ENCODE results near the gene PSMD11. TPM values are rescaled to one million over a fixed set of nuclear protein-coding genes. Genes with fewer than 3 reads are reported as not detected.

PSMD11 gene
- total and polyA plus RNA-seq, 2 of the 13 experiments (the other 11 are each of a cell fraction or from before 2014, with no cell fraction given): 69.8 to 152 TPM

- TF ChIP-seq SOX13 (IDR thresholded peaks at IDR 0.05): no peak
- peak in 1 of 2 experiments; percentile 34; a peak in 1 of 4 replicates for TF ChIP-seq SOX13 (CRISPR knock-in tag; conservative IDR thresholded peaks at IDR 0.05 in 1 of 2, IDR thresholded peaks at IDR 0.05 in 1 of 2)
- peak; percentile 62 for TF ChIP-seq CREB1 (IDR thresholded peaks at IDR 0.05)
- TF ChIP-seq CREB1 (CRISPR knock-in tag; IDR thresholded peaks at IDR 0.05): peak; percentile 91
- peak; percentile 15; the same call in 1 of the 2 replicates for TF ChIP-seq CSRNP1 (CRISPR knock-in tag; IDR thresholded peaks at IDR 0.05)
- TF ChIP-seq, protein P1, sequence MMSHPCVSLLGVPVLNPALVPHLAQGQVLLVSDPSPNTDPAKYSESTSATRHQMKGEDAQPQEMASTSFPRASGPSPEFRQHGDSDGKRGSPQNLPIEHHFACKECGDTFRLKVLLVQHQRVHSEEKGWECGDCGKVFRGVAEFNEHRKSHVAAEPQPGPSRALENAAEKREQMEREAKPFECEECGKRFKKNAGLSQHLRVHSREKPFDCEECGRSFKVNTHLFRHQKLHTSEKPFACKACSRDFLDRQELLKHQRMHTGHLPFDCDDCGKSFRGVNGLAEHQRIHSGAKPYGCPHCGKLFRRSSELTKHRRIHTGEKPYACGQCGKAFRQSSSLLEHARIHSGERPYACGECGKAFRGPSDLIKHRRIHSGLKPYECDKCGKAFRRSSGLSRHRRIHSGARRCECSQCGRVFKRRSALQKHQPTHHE (CRISPR knock-in tag; IDR thresholded peaks at IDR 0.05; ENCODE audit: borderline replicate concordance): peak; percentile 73; the same call in 1 of the 2 replicates
- 0 out of 2 replicates have a peak, but pooled peaks have one; percentile 35 for TF ChIP-seq SP140L (CRISPR knock-in tag; IDR thresholded peaks at IDR 0.05; ENCODE audit: borderline replicate concordance)
- peak; percentile 36 for TF ChIP-seq JARID2 (CRISPR knock-in tag; IDR thresholded peaks at IDR 0.05; ENCODE audit: insufficient replicate concordance)
- no peak for TF ChIP-seq GZF1 (CRISPR knock-in tag; IDR thresholded peaks at IDR 0.05)
- TF ChIP-seq, protein P2, sequence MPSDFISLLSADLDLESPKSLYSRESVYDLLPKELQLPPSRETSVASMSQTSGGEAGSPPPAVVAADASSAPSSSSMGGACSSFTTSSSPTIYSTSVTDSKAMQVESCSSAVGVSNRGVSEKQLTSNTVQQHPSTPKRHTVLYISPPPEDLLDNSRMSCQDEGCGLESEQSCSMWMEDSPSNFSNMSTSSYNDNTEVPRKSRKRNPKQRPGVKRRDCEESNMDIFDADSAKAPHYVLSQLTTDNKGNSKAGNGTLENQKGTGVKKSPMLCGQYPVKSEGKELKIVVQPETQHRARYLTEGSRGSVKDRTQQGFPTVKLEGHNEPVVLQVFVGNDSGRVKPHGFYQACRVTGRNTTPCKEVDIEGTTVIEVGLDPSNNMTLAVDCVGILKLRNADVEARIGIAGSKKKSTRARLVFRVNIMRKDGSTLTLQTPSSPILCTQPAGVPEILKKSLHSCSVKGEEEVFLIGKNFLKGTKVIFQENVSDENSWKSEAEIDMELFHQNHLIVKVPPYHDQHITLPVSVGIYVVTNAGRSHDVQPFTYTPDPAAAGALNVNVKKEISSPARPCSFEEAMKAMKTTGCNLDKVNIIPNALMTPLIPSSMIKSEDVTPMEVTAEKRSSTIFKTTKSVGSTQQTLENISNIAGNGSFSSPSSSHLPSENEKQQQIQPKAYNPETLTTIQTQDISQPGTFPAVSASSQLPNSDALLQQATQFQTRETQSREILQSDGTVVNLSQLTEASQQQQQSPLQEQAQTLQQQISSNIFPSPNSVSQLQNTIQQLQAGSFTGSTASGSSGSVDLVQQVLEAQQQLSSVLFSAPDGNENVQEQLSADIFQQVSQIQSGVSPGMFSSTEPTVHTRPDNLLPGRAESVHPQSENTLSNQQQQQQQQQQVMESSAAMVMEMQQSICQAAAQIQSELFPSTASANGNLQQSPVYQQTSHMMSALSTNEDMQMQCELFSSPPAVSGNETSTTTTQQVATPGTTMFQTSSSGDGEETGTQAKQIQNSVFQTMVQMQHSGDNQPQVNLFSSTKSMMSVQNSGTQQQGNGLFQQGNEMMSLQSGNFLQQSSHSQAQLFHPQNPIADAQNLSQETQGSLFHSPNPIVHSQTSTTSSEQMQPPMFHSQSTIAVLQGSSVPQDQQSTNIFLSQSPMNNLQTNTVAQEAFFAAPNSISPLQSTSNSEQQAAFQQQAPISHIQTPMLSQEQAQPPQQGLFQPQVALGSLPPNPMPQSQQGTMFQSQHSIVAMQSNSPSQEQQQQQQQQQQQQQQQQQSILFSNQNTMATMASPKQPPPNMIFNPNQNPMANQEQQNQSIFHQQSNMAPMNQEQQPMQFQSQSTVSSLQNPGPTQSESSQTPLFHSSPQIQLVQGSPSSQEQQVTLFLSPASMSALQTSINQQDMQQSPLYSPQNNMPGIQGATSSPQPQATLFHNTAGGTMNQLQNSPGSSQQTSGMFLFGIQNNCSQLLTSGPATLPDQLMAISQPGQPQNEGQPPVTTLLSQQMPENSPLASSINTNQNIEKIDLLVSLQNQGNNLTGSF (CRISPR knock-in tag; IDR thresholded peaks at IDR 0.05): peak; percentile 35; the same call in 1 of the 2 replicates
- peak; percentile 45; the same call in 1 of the 2 replicates for TF ChIP-seq ZBTB38 (CRISPR knock-in tag; IDR thresholded peaks at IDR 0.05)
- TF ChIP-seq ZFX (CRISPR knock-in tag; IDR thresholded peaks at IDR 0.05; ENCODE audit: low read depth): peak; percentile 85
- TF ChIP-seq PHF5A (CRISPR knock-in tag; IDR thresholded peaks at IDR 0.05; ENCODE audit: low read depth, unreplicated experiment): peak; percentile 76
- no peak for TF ChIP-seq ZEB1 (IDR thresholded peaks at IDR 0.05; ENCODE audit: insufficient replicate concordance, low read depth)
- TF ChIP-seq FOSL2 (CRISPR knock-in tag; IDR thresholded peaks at IDR 0.05): peak; percentile 42
- TF ChIP-seq, protein P3, sequence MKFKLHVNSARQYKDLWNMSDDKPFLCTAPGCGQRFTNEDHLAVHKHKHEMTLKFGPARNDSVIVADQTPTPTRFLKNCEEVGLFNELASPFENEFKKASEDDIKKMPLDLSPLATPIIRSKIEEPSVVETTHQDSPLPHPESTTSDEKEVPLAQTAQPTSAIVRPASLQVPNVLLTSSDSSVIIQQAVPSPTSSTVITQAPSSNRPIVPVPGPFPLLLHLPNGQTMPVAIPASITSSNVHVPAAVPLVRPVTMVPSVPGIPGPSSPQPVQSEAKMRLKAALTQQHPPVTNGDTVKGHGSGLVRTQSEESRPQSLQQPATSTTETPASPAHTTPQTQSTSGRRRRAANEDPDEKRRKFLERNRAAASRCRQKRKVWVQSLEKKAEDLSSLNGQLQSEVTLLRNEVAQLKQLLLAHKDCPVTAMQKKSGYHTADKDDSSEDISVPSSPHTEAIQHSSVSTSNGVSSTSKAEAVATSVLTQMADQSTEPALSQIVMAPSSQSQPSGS (CRISPR knock-in tag; IDR thresholded peaks at IDR 0.05): peak; percentile 70
- TF ChIP-seq KDM5A (IDR thresholded peaks at IDR 0.05; ENCODE audit: borderline replicate concordance, low read length): peak; percentile 68
- peak; percentile 98 for TF ChIP-seq GABPA (IDR thresholded peaks at IDR 0.05; ENCODE audit: low read depth, low read length)
- TF ChIP-seq GABPA (CRISPR knock-in tag; IDR thresholded peaks at IDR 0.05; ENCODE audit: low read depth): peak; percentile 97
Measured at GRCh38 chr17:32444301-32445073, at the start of gene PSMD11 (continued).
